Endothelial cell of umbilical vein (primary cell): Measurements from ENCODE around the gene FATE1. TPM values are rescaled to one million over a fixed set of nuclear protein-coding genes. Genes with fewer than 3 reads are reported as not detected.

Experiments
- BruUV-seq: library from RNA; stranded (reverse); fragments of 400-500 nt; replicated peaks from 2 replicates; lab custom pipeline; 2021; lab: Mats Ljungman, UMichigan
- CTCF ChIA-PET: fragments of 300-600, 350-600 bp; sonication (Branson Sonifier 250); formaldehyde crosslinking; loops from one replicate; lab custom pipeline; 2021; ENCODE audit warnings: antibody characterized with exemption, inconsistent platforms; lab: Charles Lee
- POLR2A ChIA-PET: fragments of 300-600, 350-600 bp; sonication (Branson Sonifier 250); formaldehyde crosslinking; loops from one replicate; lab custom pipeline; 2021; ENCODE audit warnings: antibody characterized with exemption, inconsistent platforms; lab: Charles Lee
- DNase-seq: peaks from one replicate; pipeline ENCODE4 v3.0.0-alpha.2; 2011; ENCODE audit warnings: low read depth, low spot score
- FAIRE-seq: peaks from 2 replicates; lab custom pipeline; 2011; peaks lifted over from hg19 to GRCh38; lab: Jason Lieb, UNC
- H2AFZ ChIP-seq: 2 replicates; pipeline ENCODE4 v1.6.0; 2012; ENCODE audit warnings: low read depth, low read length, control low read depth, inconsistent platforms
- H3K27ac ChIP-seq: 2 replicates; pipeline ENCODE4 v1.5.1; 2011; ENCODE audit warnings: low read depth, mild to moderate bottlenecking, control low read depth, low read length, moderate library complexity; ENCODE audit not compliant: insufficient read depth
- H3K27me3 ChIP-seq, 2 experiments: 2 replicates each; pipeline versions ENCODE4 v1.6.0 to v1.6.1; 2011; ENCODE audit warnings: low read length in 2 of 2, mixed read lengths in 1 of 2; ENCODE audit not compliant: control insufficient read depth in 2 of 2, insufficient read depth in 2 of 2
- H3K36me3 ChIP-seq, 2 experiments: 2 replicates in 1 of 2; 3 replicates in 1 of 2; pipeline ENCODE4 v1.5.1; 2011; ENCODE audit warnings: low read length in 2 of 2, mild to moderate bottlenecking in 1 of 2, moderate library complexity in 1 of 2; ENCODE audit not compliant: control insufficient read depth in 2 of 2, insufficient read depth in 2 of 2; ENCODE audit errors: extremely low read depth in 1 of 2
- H3K4me1 ChIP-seq: 3 replicates; pipeline ENCODE4 v1.5.1; 2011; ENCODE audit warnings: mild to moderate bottlenecking, low read length; ENCODE audit not compliant: control insufficient read depth, insufficient read depth; ENCODE audit errors: extremely low read depth
- H3K4me2 ChIP-seq: 2 replicates; pipeline ENCODE4 v1.6.1; 2011; ENCODE audit warnings: low read length, control low read depth, mixed read lengths; ENCODE audit not compliant: insufficient read depth
- H3K4me3 ChIP-seq, 3 experiments: fragments of 200-600 bp in 1 of 3; sonication (generic), shearing (Covaris generic) in 1 of 3; replicated peaks in 1 of 3; 2 replicates each; pipeline ENCODE4 v1.5.1; 2011 to 2016; ENCODE audit warnings: control low read depth in 3 of 3, low read length in 3 of 3, mild to moderate bottlenecking in 2 of 3, inconsistent platforms in 1 of 3, low read depth in 1 of 3, moderate library complexity in 1 of 3; ENCODE audit not compliant: insufficient read depth in 1 of 3
- H3K79me2 ChIP-seq: 2 replicates; pipeline ENCODE4 v1.6.0; 2012; ENCODE audit warnings: low read length, inconsistent platforms; ENCODE audit not compliant: control insufficient read depth, insufficient read depth
- H3K9ac ChIP-seq: replicated peaks from 2 replicates; pipeline ENCODE3; 2011; ENCODE audit warnings: low read length, control low read depth; ENCODE audit not compliant: insufficient read depth; ENCODE audit errors: extremely low read depth
- H3K9me1 ChIP-seq: replicated peaks from 3 replicates; pipeline ENCODE4 v1.6.0; 2011; ENCODE audit warnings: mild to moderate bottlenecking, low read length; ENCODE audit not compliant: control insufficient read depth, insufficient read depth; ENCODE audit errors: extremely low read depth
- H3K9me3 ChIP-seq: replicated peaks from 2 replicates; pipeline ENCODE4 v1.5.1; 2012; ENCODE audit warnings: low read length, inconsistent platforms; ENCODE audit not compliant: control insufficient read depth, insufficient read depth
- H4K20me1 ChIP-seq: replicated peaks from 2 replicates; pipeline ENCODE3; 2011; ENCODE audit warnings: mild to moderate bottlenecking, low read length; ENCODE audit not compliant: control insufficient read depth, insufficient read depth; ENCODE audit errors: extremely low read depth
- CTCF ChIP-seq, 2 donors: IDR thresholded peaks; 1 replicate in 1 of 2; 2 replicates in 1 of 2; pipeline ENCODE4 v1.5.1; 2011; ENCODE audit warnings: low read length in 2 of 2, mild to moderate bottlenecking in 2 of 2, moderate library complexity in 2 of 2, control low read depth in 1 of 2, inconsistent platforms in 1 of 2, low read depth in 1 of 2; ENCODE audit not compliant: insufficient read depth in 1 of 2; ENCODE audit errors: extremely low read depth in 1 of 2
- FOS ChIP-seq: IDR thresholded peaks from 2 replicates; pipeline ENCODE4 v1.6.1; 2011; ENCODE audit warnings: mild to moderate bottlenecking, low read length, moderate library complexity, borderline replicate concordance; ENCODE audit not compliant: insufficient read depth
- GATA2 ChIP-seq: IDR thresholded peaks from 2 replicates; pipeline ENCODE4 v1.7.0; 2011; ENCODE audit warnings: low read depth, mild to moderate bottlenecking, moderate library complexity, mixed read lengths, low read length; ENCODE audit not compliant: insufficient read length, insufficient read depth
- JUN ChIP-seq: IDR thresholded peaks from 2 replicates; pipeline ENCODE4 v1.6.1; 2011; ENCODE audit warnings: borderline replicate concordance, low read depth; ENCODE audit not compliant: insufficient read length, insufficient read depth
- MYC ChIP-seq: IDR thresholded peaks from one replicate; pipeline ENCODE4 v1.6.1; 2011; ENCODE audit warnings: mild to moderate bottlenecking, low read depth, low read length
- POLR2A ChIP-seq: IDR thresholded peaks from 2 replicates; pipeline ENCODE4 v1.6.1; 2012; ENCODE audit warnings: low read depth, mild to moderate bottlenecking, control low read depth, low read length
- dilution Hi-C: fragments of 300-500 bp; cut with MboI; formaldehyde crosslinking; loops from one replicate; pipeline ENCODE4 v1.15.0; 2019; ENCODE audit warnings: low sequenced_read_pairs; ENCODE audit not compliant: extremely low pct_ligation_motif_present
- intact Hi-C: fragments of 100-400 bp; cut with micrococcal nuclease; formaldehyde crosslinking; loops from one replicate; pipeline ENCODE4 v1.10.0; 2022
- polyA plus RNA-seq, 4 experiments: library from polyadenylated mRNA; depleted of rRNA in 3 of 4; stranded (reverse) in 3 of 4; unstranded in 1 of 4; fragments of >200 nt; gene quantifications; 2 replicates each; pipeline versions ENCODE4 v1.2.1 to v1.2.3, GENCODE V29; 2011 to 2012; ENCODE audit warnings: missing spikeins in 1 of 4
- total RNA-seq: library from RNA; stranded (reverse); gene quantifications from 2 replicates; pipeline ENCODE4 v1.2.3, GENCODE V29; 2021
- TF ChIP-seq, protein P1 (sequence below): IDR thresholded peaks from 2 replicates; pipeline ENCODE4 v1.6.1; 2011; ENCODE audit not compliant: insufficient read depth, insufficient read length

The FATE1 gene
- total and polyA plus RNA-seq, 2 donors (not counting 3 experiments of a cell fraction or from before 2014, with no cell fraction given), result not detected

- H3K27me3 ChIP-seq, result no peaks in the 10 kb centered on the region
- ChIA-PET POLR2A (no interaction called here), CTCF (interaction anchor here (1.6 kb wide), 1 partner anchor 528 kb away, joined by 6 read pairs; no protein-coding TSS in a partner anchor)
- H3K4me3 ChIP-seq, result no peak overlapping the region
- DNase-seq (no peak), FAIRE-seq (no peak)
- H4K20me1 ChIP-seq, result no peaks in the 10 kb centered on the region
- H3K9me1 ChIP-seq, result no peaks in the 10 kb centered on the region
- H3K9ac ChIP-seq, result no peak overlapping the region
- H3K9me3 ChIP-seq, result no peaks in the 10 kb centered on the region
- no peaks in the 10 kb centered on the region for H3K79me2 ChIP-seq
- no peak for TF ChIP-seq POLR2A
- TF ChIP-seq JUN, result no peak
- TF ChIP-seq GATA2, result no peak
- TF ChIP-seq, protein P1, sequence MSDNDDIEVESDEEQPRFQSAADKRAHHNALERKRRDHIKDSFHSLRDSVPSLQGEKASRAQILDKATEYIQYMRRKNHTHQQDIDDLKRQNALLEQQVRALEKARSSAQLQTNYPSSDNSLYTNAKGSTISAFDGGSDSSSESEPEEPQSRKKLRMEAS, result no peak
- TF ChIP-seq MYC, result no peak
- no peak for TF ChIP-seq CTCF (IDR thresholded peaks at IDR 0.05; ENCODE audit: extremely low read depth in 1 of 2, insufficient read depth in 1 of 2, low read depth in 1 of 2, low read length in 2 of 2)
- TF ChIP-seq FOS, result no peak
- no TSS peak for BruUV-seq
- no peak overlapping the region for H2AFZ ChIP-seq
- dilution Hi-C loops (no loop called here), intact Hi-C loops (no loop called here)
- no peaks in the 10 kb centered on the region for H3K4me1 ChIP-seq
- no peaks in the 10 kb centered on the region for H3K36me3 ChIP-seq
- no peak overlapping the region for H3K4me2 ChIP-seq
- H3K27ac ChIP-seq, result no peak overlapping the region
Observed at GRCh38 chrX:151679798-151680402, 35.9 kb upstream of the FATE1 start.
